DMS 273 treated with DMSO at 0.1 percent for 48 hours (cell line): ENCODE results near the gene WFDC2.

Experiments
- DNase-seq: peaks from one replicate; lab custom pipeline; 2025; lab: John Stamatoyannopoulos, UW

Gene WFDC2

DNA sequence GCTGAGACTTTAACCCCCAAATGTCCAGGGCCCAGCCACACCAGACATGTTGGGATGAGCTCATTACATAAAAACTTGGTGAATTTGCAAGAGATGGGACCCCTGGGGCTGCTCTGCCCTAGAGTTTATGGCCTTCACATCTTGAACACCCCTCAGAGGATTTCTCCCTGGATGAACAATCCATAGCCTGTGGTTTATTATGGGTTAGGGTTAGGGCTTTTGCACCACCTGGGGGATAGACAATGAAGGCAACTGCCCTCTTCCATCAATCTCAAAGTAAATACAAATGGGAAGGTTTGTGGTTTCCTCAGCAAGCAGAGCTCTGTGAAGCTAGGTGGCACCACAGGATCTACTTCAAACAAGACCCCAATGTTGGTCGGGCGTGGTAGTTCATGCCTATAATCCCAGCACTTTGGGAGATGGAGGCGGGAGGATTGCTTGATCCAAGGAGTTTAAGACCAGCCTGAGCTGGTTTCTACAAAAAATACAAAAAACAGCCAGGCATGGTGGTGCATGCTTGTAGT, 28.5 kb downstream of the WFDC2 start:
- DNase-seq = no peak

DNA sequence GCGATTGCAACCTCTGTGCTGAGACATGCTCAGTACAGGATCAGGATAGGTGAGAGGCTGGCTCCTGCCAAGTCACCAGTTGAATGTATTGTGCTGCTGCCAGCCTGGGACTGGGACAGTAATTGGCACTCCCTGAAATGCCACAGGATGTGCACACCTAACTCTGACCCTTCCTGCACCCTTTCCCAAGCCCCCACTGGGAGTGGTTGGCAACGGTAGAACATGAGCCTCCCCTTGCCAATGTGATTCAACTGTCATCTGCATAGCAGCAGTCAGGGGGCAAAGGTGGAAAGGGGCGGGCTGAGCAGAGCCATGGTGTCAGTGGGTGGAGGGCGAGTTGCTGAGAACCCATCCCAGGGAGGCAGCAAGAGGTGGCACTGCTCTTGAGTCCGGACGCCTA, 30.5 kb downstream of the WFDC2 start:
- no peak for DNase-seq

- no peak for DNase-seq
Measured at GRCh38 chr20:45501600-45501999, 32.0 kb downstream of the WFDC2 start.

- DNase-seq = no peak
Measured at GRCh38 chr20:45502561-45502960, 33.0 kb downstream of the WFDC2 start.

GRCh38 chr20:45503403-45503802, 33.9 kb downstream of the WFDC2 start:
- DNase-seq = no peak

DNA sequence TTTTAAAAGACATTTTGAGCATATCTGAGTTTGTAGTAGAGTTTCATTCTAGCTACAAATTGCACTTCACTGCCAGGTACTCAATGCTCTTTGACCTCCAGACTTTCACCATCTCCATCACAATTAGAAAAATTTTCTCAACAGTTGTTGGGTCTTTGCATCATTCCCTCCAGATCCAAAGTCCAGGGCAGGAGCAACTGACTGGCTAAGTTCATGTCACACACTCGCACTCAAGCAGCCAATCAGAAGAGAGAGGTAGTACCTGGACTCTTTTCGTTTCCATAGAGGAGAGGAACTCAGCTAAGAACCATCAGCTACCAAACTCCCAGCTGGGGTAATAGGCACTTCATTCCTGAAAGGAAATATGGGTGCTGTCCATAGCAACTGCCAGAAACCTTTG, 36.8 kb downstream of the WFDC2 start:
- no peak for DNase-seq

GRCh38 chr20:45507011-45507820, 37.7 kb downstream of the WFDC2 start:
- no peak for DNase-seq

GRCh38 chr20:45508068-45508886, 38.7 kb downstream of the WFDC2 start:
- DNase-seq = no peak

GRCh38 chr20:45509091-45509490, 39.5 kb downstream of the WFDC2 start:
- no peak for DNase-seq

DNA sequence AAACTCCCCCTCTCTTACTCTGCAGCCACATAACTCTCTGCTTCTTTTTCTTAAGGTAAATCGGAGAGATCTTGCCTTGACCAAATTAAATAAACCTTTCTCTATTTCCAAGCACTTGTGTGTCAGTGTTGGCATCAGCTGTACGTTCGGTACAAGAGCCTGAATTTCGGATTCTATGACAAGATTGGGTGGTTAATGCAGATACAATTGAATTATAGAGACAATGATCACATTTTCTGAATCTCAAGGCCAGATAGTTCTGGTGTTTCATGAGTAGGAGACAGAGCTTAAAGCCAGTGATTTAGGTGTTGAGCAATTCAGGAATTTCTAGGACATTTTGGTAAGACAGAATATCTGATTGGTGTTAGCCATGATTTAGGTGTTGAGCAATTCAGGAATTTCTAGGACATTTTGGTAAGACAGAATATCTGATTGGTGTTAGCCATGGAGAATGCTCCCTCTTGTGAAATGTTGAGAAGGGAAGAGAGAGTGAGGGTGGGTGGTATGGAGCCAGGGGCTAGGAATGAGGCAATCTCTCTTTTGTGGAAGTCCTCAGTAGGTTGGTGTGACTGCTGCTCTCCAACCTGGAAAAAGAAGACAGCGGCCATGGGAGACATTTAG, 40.8 kb downstream of the WFDC2 start:
- no peak for DNase-seq

DNA sequence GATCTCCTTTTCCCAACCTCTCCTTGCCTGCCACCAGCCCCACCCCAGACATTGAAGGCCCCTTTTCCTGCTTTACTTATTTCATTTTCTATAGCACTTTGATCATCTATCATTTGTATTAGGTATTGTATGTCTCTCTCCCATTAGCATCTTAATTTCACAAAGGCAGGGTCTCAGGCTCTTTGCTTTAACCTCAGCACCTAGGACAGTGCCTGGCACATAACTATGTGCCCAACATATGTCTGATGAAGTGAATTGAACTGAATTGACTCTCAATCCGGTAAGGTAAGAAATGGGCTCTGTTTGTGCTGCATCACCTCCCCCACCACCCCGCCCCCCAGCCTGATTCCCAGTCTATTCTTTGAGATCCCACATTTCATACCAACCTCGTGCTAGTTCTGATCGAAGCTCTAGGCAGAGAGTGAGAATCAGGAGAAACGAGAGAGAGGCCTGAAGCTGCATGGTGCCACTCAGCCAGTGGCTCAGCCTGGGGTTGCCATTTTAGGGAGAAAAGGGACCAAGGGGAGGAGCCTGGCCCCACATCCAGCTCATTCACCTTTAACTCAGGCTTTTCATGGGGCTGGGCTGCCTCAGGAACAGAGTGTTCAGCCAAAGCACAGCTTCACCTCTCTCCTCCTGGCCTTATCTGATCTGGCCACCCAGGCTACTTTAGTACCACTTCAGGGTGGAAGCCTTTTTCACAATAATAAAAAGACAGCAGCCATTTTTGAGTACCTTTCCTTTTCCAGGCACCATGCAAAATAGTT, 45.8 kb downstream of the WFDC2 start, which contains the start of gene SPINT3:
TSS of gene SPINT3 (minus strand) at position 476 of the 767 bp plus-strand sequence. CDS start at position 462, 14 bp downstream.
- no peak for DNase-seq

DNA sequence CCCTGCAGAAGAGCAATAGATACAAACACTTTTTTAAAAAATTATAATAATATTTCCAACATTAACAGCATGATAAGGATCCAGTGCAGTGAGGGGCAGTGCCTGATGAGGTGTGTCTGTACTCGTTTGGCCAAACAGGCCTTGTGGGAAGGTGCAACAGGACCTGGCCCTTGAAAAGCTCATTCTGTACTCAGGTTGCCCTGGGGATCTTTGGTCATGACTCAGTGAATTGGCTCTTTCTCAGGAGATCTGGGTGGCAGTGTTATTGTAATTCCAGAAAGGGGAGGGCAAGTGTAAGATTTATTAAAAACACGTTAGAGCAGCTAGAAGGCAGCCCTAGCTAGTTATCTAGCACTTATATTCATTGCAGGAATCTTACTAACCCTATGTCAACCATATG, 48.7 kb downstream of the WFDC2 start:
- no peak for DNase-seq

- no peak for DNase-seq
Measured at GRCh38 chr20:45523821-45524220, 54.3 kb downstream of the WFDC2 start.

- no peak for DNase-seq
Measured at GRCh38 chr20:45527294-45527693, 57.7 kb downstream of the WFDC2 start.
